ENCODE data around the gene RARB. TPM values are rescaled to one million over a fixed set of nuclear protein-coding genes. Genes with fewer than 3 reads are reported as not detected.

Gene RARB
- total and polyA plus RNA-seq, 3 donors from 2014 or later, result 0.63 to 1.5 (median 0.99) TPM

- TF ChIP-seq POLR2A (IDR thresholded peaks at IDR 0.05), result no peak
- TF ChIP-seq, protein P1, sequence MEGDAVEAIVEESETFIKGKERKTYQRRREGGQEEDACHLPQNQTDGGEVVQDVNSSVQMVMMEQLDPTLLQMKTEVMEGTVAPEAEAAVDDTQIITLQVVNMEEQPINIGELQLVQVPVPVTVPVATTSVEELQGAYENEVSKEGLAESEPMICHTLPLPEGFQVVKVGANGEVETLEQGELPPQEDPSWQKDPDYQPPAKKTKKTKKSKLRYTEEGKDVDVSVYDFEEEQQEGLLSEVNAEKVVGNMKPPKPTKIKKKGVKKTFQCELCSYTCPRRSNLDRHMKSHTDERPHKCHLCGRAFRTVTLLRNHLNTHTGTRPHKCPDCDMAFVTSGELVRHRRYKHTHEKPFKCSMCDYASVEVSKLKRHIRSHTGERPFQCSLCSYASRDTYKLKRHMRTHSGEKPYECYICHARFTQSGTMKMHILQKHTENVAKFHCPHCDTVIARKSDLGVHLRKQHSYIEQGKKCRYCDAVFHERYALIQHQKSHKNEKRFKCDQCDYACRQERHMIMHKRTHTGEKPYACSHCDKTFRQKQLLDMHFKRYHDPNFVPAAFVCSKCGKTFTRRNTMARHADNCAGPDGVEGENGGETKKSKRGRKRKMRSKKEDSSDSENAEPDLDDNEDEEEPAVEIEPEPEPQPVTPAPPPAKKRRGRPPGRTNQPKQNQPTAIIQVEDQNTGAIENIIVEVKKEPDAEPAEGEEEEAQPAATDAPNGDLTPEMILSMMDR (IDR thresholded peaks at IDR 0.05), result no peak
- Histone ChIP-seq H3K4me1 (no peaks in the 10 kb centered on the region), H3K27ac (no peak overlapping the region), H3K36me3 (ENCODE audit: low read depth, missing control alignments) (no peaks in the 10 kb centered on the region), H3K9me3 (no peaks in the 10 kb centered on the region), H3K27me3 (no peaks in the 10 kb centered on the region), H3K4me3 (no peak overlapping the region)
- DNase-seq, result no peak
- WGBS, 2 donors, result 93 to 96% methylated on average over 14 of the region's 14 CpGs
- intact Hi-C loops (cut with DNase I; ENCODE audit: low total_unique reads), result no loop called here
Measured at GRCh38 chr3:25567806-25568524, 139.9 kb downstream of the RARB start.

GRCh38 chr3:25568525-25569078 is 140.5 kb downstream of the RARB start:
- Histone ChIP-seq H3K4me3 (no peak overlapping the region), H3K27me3 (no peaks in the 10 kb centered on the region), H3K36me3 (ENCODE audit: low read depth, missing control alignments) (no peaks in the 10 kb centered on the region), H3K4me1 (peaks cover 3% of the 10 kb centered on the region), H3K9me3 (no peaks in the 10 kb centered on the region), H3K27ac (no peak overlapping the region)
- 93% methylated on average over 9 to 10 of the region's 10 CpGs for WGBS, 2 donors
- intact Hi-C loops (cut with DNase I; ENCODE audit: low total_unique reads), result no loop called here
- no peak for DNase-seq
- TF ChIP-seq POLR2A (IDR thresholded peaks at IDR 0.05), result no peak
- TF ChIP-seq, protein P1 (IDR thresholded peaks at IDR 0.05), result no peak

GRCh38 chr3:25571285-25571684 is 143.2 kb downstream of the RARB start:
- DNase-seq, result no peak
- 88 to 96% methylated on average over 6 of the region's 6 CpGs for WGBS, 2 donors
- Histone ChIP-seq H3K27me3 (no peaks in the 10 kb centered on the region), H3K4me3 (no peak overlapping the region), H3K4me1 (peaks cover 3% of the 10 kb centered on the region), H3K27ac (no peak overlapping the region), H3K9me3 (no peaks in the 10 kb centered on the region), H3K36me3 (ENCODE audit: low read depth, missing control alignments) (no peaks in the 10 kb centered on the region)
- TF ChIP-seq, protein P1 (IDR thresholded peaks at IDR 0.05), result no peak
- no peak for TF ChIP-seq POLR2A (IDR thresholded peaks at IDR 0.05)
- intact Hi-C loops (cut with DNase I; ENCODE audit: low total_unique reads), result no loop called here

DNA sequence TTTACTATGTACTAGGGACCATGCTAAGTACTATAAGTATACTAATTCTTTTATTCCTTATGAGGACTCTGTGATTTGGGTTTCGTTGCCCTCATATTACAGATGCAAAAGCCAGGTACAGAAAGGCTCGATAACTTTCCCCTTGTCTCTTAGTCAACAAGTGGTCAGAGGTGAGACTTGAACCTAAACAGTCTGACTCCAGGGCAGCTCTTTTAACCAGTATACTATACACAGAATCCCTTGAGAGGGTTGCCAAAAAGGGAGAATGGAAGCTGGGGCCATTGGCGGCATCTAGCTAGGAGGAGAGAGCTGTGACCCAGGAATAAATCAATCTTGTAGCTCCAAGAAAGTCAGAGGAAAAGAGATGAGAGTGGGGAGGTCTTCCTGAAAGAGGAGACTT is 144.3 kb downstream of the RARB start:
- H3K27me3 ChIP-seq, result no peaks in the 10 kb centered on the region
- H3K36me3 ChIP-seq (ENCODE audit: low read depth, missing control alignments), result no peaks in the 10 kb centered on the region
- no peak overlapping the region for H3K27ac ChIP-seq
- TF ChIP-seq POLR2A (IDR thresholded peaks at IDR 0.05), result no peak
- TF ChIP-seq, protein P1 (IDR thresholded peaks at IDR 0.05), result no peak
- peaks cover 3% of the 10 kb centered on the region for H3K4me1 ChIP-seq
- WGBS, 2 donors, result 90 to 91% methylated on average over 3 of the region's 3 CpGs
- no peaks in the 10 kb centered on the region for H3K9me3 ChIP-seq
- intact Hi-C loops (cut with DNase I; ENCODE audit: low total_unique reads), result no loop called here
- no peak for DNase-seq
- H3K4me3 ChIP-seq, result no peak overlapping the region
